ENCODE data around the gene SIVA1. TPM values are rescaled to one million over a fixed set of nuclear protein-coding genes. Genes with fewer than 3 reads are reported as not detected.
A peak's percentile ranks its signal among the peaks of the same experiment; 100 is the strongest.

The SIVA1 gene
- total and polyA plus RNA-seq, 2 of the 8 experiments (the other 6 are each of a cell fraction or from before 2014, with no cell fraction given), result 123 to 589 TPM

GRCh38 chr14:104726600-104727451, 26.1 kb upstream of the SIVA1 start:
- no peak overlapping the region for H2BK20ac ChIP-seq (ENCODE audit: low read length)
- no peak overlapping the region for H3K4me2 ChIP-seq (ENCODE audit: insufficient read depth in 1 of 2, low read depth in 2 of 2, low read length in 2 of 2)
- 81% methylated on average over 21 of the region's 21 CpGs; no CpG with 5 or more reads in 1 of the 2 experiments for WGBS, 2 experiments (ENCODE audit: extremely low coverage in 1 of 2, insufficient coverage in 1 of 2, insufficient read length in 1 of 2, insufficient replicate concordance in 2 of 2, low coverage in 1 of 2, low lambda C conversion rate in 2 of 2, missing lambda C conversion rate in 1 of 2)
- no peaks in the 10 kb centered on the region for H3K79me1 ChIP-seq (ENCODE audit: low read depth, low read length)
- no peak overlapping the region for H3K56ac ChIP-seq (replicated peaks; ENCODE audit: insufficient read length, low read depth, low read length)
- CTCF ChIA-PET (ENCODE audit: partially characterized antibody), result interaction anchor here (0.7 to 2.6 kb wide), 13 partner anchors 8 to 135 kb away, joined by 3 to 18 read pairs (median 4); partner anchors contain the start of gene SIVA1
- peaks cover 0 to 18% (median 10%) of the 10 kb centered on the region in 4 experiments; a peak in 6 of 7 replicates for H3K4me1 ChIP-seq (replicated peaks in 1 of 4; ENCODE audit: control insufficient read depth in 3 of 4, insufficient read depth in 4 of 4, low read length in 3 of 4)
- H3K4me3 ChIP-seq (ENCODE audit: extremely low read depth in 1 of 4, insufficient read depth in 2 of 4, low read depth in 3 of 4, low read length in 4 of 4), result no peak overlapping the region
- no peak overlapping the region for H2BK12ac ChIP-seq (ENCODE audit: low read depth, low read length)
- H3K9me3 ChIP-seq (ENCODE audit: insufficient read depth in 2 of 2, low read depth in 1 of 2, low read length in 1 of 2), result no peaks in the 10 kb centered on the region
- no peak overlapping the region for H3K14ac ChIP-seq (ENCODE audit: insufficient read length)
- no peak overlapping the region for H4K91ac ChIP-seq (replicated peaks; ENCODE audit: insufficient read length, low read length)
- H3K18ac ChIP-seq (ENCODE audit: extremely low read depth, low read length), result no peak overlapping the region
- H3K27me3 ChIP-seq (replicated peaks in 1 of 4; ENCODE audit: control insufficient read depth in 3 of 4, extremely low read depth in 1 of 4, insufficient read depth in 3 of 4, low read length in 3 of 4), result peaks cover 0 to 3% (median 0%) of the 10 kb centered on the region in 4 experiments; a peak in 1 of 7 replicates
- H2AK5ac ChIP-seq (ENCODE audit: low read depth, low read length), result no peak overlapping the region
- peaks cover 0 to 4% of the 10 kb centered on the region in 2 experiments for H4K20me1 ChIP-seq (replicated peaks in 1 of 2; ENCODE audit: control insufficient read depth in 1 of 2, insufficient read depth in 2 of 2, low read length in 2 of 2)
- H2AFZ ChIP-seq (ENCODE audit: low read length), result no peak overlapping the region
- POLR2A ChIA-PET (ENCODE audit: partially characterized antibody), result no interaction called here
- H3K9ac ChIP-seq (replicated peaks in 1 of 4; ENCODE audit: extremely low read depth in 1 of 4, low read depth in 3 of 4, low read length in 3 of 4), result no peak overlapping the region
- no peak; a peak in 1 of 4 replicates for TF ChIP-seq RAD21 (IDR thresholded peaks at IDR 0.05 in 1 of 2, conservative IDR thresholded peaks at IDR 0.05 in 1 of 2; ENCODE audit: low read depth in 2 of 2, low read length in 2 of 2)
- peak in 2 of 3 experiments; percentile 25 to 40; a peak in 2 of 4 replicates for TF ChIP-seq CTCF (IDR thresholded peaks at IDR 0.05; ENCODE audit: control extremely low read depth in 1 of 3, insufficient read depth in 1 of 3, low read depth in 1 of 3, low read length in 3 of 3)
- no peak for FAIRE-seq
- H3K27ac ChIP-seq (ENCODE audit: low read depth, low read length), result no peak overlapping the region
- H2BK15ac ChIP-seq (ENCODE audit: low read length), result no peak overlapping the region
- H3K36me3 ChIP-seq (ENCODE audit: control insufficient read depth in 2 of 4, insufficient read depth in 4 of 4, low read length in 3 of 4), result no peaks in the 10 kb centered on the region
- H2BK5ac ChIP-seq (ENCODE audit: low read depth, low read length), result no peak overlapping the region
- no peak overlapping the region for H3K4ac ChIP-seq (replicated peaks; ENCODE audit: insufficient read length, low read depth, low read length)
- DNase-seq (ENCODE audit: low read depth in 1 of 2, low spot score in 2 of 2), result no peak
- H3K79me2 ChIP-seq (ENCODE audit: control insufficient read depth in 1 of 2, insufficient read depth in 2 of 2, low read length in 2 of 2), result no peaks in the 10 kb centered on the region
- H4K5ac ChIP-seq (ENCODE audit: insufficient read length, low read depth, low read length), result no peak overlapping the region
- H2BK120ac ChIP-seq (replicated peaks; ENCODE audit: low read depth, low read length), result no peak overlapping the region
- 0 out of 2 replicates have a peak overlapping the region, but pooled peaks have one; percentile 3 for H4K8ac ChIP-seq (ENCODE audit: extremely low read depth, insufficient read depth, low read length)
- H3K23ac ChIP-seq (ENCODE audit: insufficient read length), result no peak overlapping the region
- peaks cover 9% of the 10 kb centered on the region; the same call in 1 of the 2 replicates for H3K23me2 ChIP-seq (ENCODE audit: low read depth, low read length)
